ENCODE results near the gene TOR2A. TPM values are rescaled to one million over a fixed set of nuclear protein-coding genes. Genes with fewer than 3 reads are reported as not detected.

TOR2A gene
- total and polyA plus RNA-seq, 2 donors (not counting 3 experiments of a cell fraction or from before 2014, with no cell fraction given) = 19.3 to 23.9 TPM

- ChIA-PET POLR2A (interaction anchor here (0.6 to 3.0 kb wide), 2 partner anchors 10 to 195 kb away, joined by 3 to 18 read pairs; no protein-coding TSS in a partner anchor), CTCF (interaction anchor here (0.7 to 11.3 kb wide), 7 partner anchors 9 to 109 kb away, joined by 3 to 167 read pairs (median 4); partner anchors contain the start of genes CDK9, SH2D3C and TOR2A)
- peak; percentile 34 for TF ChIP-seq POLR2AphosphoS5 (IDR thresholded peaks at IDR 0.05; ENCODE audit: insufficient read depth, low read depth, low read length)
- TF ChIP-seq POLR2A (IDR thresholded peaks at IDR 0.05; ENCODE audit: low read depth, low read length) = no peak
- Histone ChIP-seq H3K4me1 (ENCODE audit: control insufficient read depth, extremely low read depth, insufficient read depth, low read length) (peaks cover 52% of the 10 kb centered on the region), H3K27ac (ENCODE audit: insufficient read depth, low read depth, low read length) (peak overlapping the region; percentile 95), H3K9me3 (replicated peaks; ENCODE audit: control insufficient read depth, insufficient read depth, low read length) (no peaks in the 10 kb centered on the region), H3K9me1 (replicated peaks; ENCODE audit: control insufficient read depth, extremely low read depth, insufficient read depth, low read length) (no peaks in the 10 kb centered on the region), H2AFZ (ENCODE audit: low read depth, low read length) (no peak overlapping the region), H3K4me2 (ENCODE audit: insufficient read depth, low read length) (peak overlapping the region; percentile 44), H3K36me3 (ENCODE audit: control insufficient read depth in 2 of 2, extremely low read depth in 1 of 2, insufficient read depth in 2 of 2, low read length in 2 of 2) (peaks cover 9 to 27% of the 10 kb centered on the region in 2 experiments), H3K27me3 (ENCODE audit: control insufficient read depth in 2 of 2, insufficient read depth in 2 of 2, low read length in 2 of 2) (no peaks in the 10 kb centered on the region), H4K20me1 (replicated peaks; ENCODE audit: control insufficient read depth, extremely low read depth, insufficient read depth, low read length) (no peaks in the 10 kb centered on the region), H3K79me2 (ENCODE audit: control insufficient read depth, insufficient read depth, low read length) (peaks cover 39% of the 10 kb centered on the region), H3K4me3 (replicated peaks in 1 of 3; ENCODE audit: insufficient read depth in 1 of 3, low read depth in 1 of 3, low read length in 3 of 3) (no peak overlapping the region), H3K9ac (replicated peaks; ENCODE audit: extremely low read depth, insufficient read depth, low read length) (peak overlapping the region; percentile 70)
- FAIRE-seq (peak; percentile 78), DNase-seq (ENCODE audit: low read depth, low spot score) (no peak)
- dilution Hi-C loops (cut with MboI; ENCODE audit: extremely low pct_ligation_motif_present, low sequenced_read_pairs) (no loop called here), intact Hi-C loops (cut with micrococcal nuclease) (no loop called here)
- no TSS peak for BruUV-seq (replicated peaks)
These were observed 26.4 kb upstream of the TOR2A start for GRCh38 chr9:127761491-127761956.

- H4K20me1 ChIP-seq (replicated peaks; ENCODE audit: control insufficient read depth, extremely low read depth, insufficient read depth, low read length) = no peaks in the 10 kb centered on the region
- intact Hi-C loops (cut with micrococcal nuclease) (no loop called here), dilution Hi-C loops (cut with MboI; ENCODE audit: extremely low pct_ligation_motif_present, low sequenced_read_pairs) (no loop called here)
- DNase-seq (ENCODE audit: low read depth, low spot score) (no peak), FAIRE-seq (no peak)
- TSS peak; percentile 5 for BruUV-seq (replicated peaks)
- POLR2A ChIA-PET = interaction anchor here (3.0 kb wide), 1 partner anchor 10 kb away, joined by 18 read pairs; no protein-coding TSS in a partner anchor
- H3K36me3 ChIP-seq (ENCODE audit: control insufficient read depth in 2 of 2, extremely low read depth in 1 of 2, insufficient read depth in 2 of 2, low read length in 2 of 2) = peaks cover 7 to 24% of the 10 kb centered on the region in 2 experiments
- peak overlapping the region; percentile 95 for H3K27ac ChIP-seq (ENCODE audit: insufficient read depth, low read depth, low read length)
- peak overlapping the region; percentile 70 for H3K9ac ChIP-seq (replicated peaks; ENCODE audit: extremely low read depth, insufficient read depth, low read length)
- H3K9me3 ChIP-seq (replicated peaks; ENCODE audit: control insufficient read depth, insufficient read depth, low read length) = no peaks in the 10 kb centered on the region
- peaks cover 53% of the 10 kb centered on the region for H3K4me1 ChIP-seq (ENCODE audit: control insufficient read depth, extremely low read depth, insufficient read depth, low read length)
- H3K9me1 ChIP-seq (replicated peaks; ENCODE audit: control insufficient read depth, extremely low read depth, insufficient read depth, low read length) = no peaks in the 10 kb centered on the region
- no peak overlapping the region for H2AFZ ChIP-seq (ENCODE audit: low read depth, low read length)
- H3K4me2 ChIP-seq (ENCODE audit: insufficient read depth, low read length) = peak overlapping the region; percentile 4
- CTCF ChIA-PET = interaction anchor here (0.7 to 11.3 kb wide), 6 partner anchors 9 to 109 kb away, joined by 3 to 167 read pairs (median 4); partner anchors contain the start of genes CDK9, SH2D3C and TOR2A
- no peaks in the 10 kb centered on the region for H3K27me3 ChIP-seq (ENCODE audit: control insufficient read depth in 2 of 2, insufficient read depth in 2 of 2, low read length in 2 of 2)
- TF ChIP-seq, protein P1, sequence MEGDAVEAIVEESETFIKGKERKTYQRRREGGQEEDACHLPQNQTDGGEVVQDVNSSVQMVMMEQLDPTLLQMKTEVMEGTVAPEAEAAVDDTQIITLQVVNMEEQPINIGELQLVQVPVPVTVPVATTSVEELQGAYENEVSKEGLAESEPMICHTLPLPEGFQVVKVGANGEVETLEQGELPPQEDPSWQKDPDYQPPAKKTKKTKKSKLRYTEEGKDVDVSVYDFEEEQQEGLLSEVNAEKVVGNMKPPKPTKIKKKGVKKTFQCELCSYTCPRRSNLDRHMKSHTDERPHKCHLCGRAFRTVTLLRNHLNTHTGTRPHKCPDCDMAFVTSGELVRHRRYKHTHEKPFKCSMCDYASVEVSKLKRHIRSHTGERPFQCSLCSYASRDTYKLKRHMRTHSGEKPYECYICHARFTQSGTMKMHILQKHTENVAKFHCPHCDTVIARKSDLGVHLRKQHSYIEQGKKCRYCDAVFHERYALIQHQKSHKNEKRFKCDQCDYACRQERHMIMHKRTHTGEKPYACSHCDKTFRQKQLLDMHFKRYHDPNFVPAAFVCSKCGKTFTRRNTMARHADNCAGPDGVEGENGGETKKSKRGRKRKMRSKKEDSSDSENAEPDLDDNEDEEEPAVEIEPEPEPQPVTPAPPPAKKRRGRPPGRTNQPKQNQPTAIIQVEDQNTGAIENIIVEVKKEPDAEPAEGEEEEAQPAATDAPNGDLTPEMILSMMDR (IDR thresholded peaks at IDR 0.05; ENCODE audit: extremely low read depth in 1 of 2, insufficient read depth in 1 of 2, low read depth in 1 of 2, low read length in 2 of 2) = no peak
- TF ChIP-seq POLR2A (IDR thresholded peaks at IDR 0.05; ENCODE audit: low read depth, low read length) = no peak
- TF ChIP-seq FOS (IDR thresholded peaks at IDR 0.05; ENCODE audit: borderline replicate concordance, insufficient read depth, low read length) = no peak
- no peak for TF ChIP-seq GATA2 (IDR thresholded peaks at IDR 0.05; ENCODE audit: insufficient read depth, insufficient read length, low read depth, low read length)
- no peak for TF ChIP-seq MYC (IDR thresholded peaks at IDR 0.05; ENCODE audit: low read depth, low read length)
- TF ChIP-seq EZH2 (IDR thresholded peaks at IDR 0.05; ENCODE audit: borderline replicate concordance, low read depth, low read length, severe bottlenecking) = no peak
- TF ChIP-seq, protein P2, sequence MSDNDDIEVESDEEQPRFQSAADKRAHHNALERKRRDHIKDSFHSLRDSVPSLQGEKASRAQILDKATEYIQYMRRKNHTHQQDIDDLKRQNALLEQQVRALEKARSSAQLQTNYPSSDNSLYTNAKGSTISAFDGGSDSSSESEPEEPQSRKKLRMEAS (IDR thresholded peaks at IDR 0.05; ENCODE audit: insufficient read depth, insufficient read length) = no peak
- peaks cover 37% of the 10 kb centered on the region for H3K79me2 ChIP-seq (ENCODE audit: control insufficient read depth, insufficient read depth, low read length)
- H3K4me3 ChIP-seq (replicated peaks in 1 of 3; ENCODE audit: insufficient read depth in 1 of 3, low read depth in 1 of 3, low read length in 3 of 3) = no peak overlapping the region
These were observed 26.0 kb upstream of the TOR2A start for GRCh38 chr9:127761061-127761460.

Measured in endothelial cell of umbilical vein (primary cell).